Posterior cingulate gyrus (tissue), 11 donors: ENCODE measurements around the gene TBC1D22A.
A peak's percentile ranks its signal among the peaks of the same experiment; 100 is the strongest.
"Not testable (repeated sequence)": the region's sequence is repeated elsewhere in the genome, so short reads cannot be mapped to it uniquely, and the experiment has no call there.

ENCODE experiments used
- DNase-seq, 10 donors: peaks; one replicate each; pipeline versions ENCODE4 v3.0.0 to v3.0.0-alpha.2; 2020 to 2021; ENCODE audit warnings: mixed read lengths in 3 of 10
- intact Hi-C: fragments of 100-400 bp; cut with DNase I; formaldehyde crosslinking; loops from one replicate; pipeline ENCODE4 v1.15.1; 2023

Gene TBC1D22A

DNA sequence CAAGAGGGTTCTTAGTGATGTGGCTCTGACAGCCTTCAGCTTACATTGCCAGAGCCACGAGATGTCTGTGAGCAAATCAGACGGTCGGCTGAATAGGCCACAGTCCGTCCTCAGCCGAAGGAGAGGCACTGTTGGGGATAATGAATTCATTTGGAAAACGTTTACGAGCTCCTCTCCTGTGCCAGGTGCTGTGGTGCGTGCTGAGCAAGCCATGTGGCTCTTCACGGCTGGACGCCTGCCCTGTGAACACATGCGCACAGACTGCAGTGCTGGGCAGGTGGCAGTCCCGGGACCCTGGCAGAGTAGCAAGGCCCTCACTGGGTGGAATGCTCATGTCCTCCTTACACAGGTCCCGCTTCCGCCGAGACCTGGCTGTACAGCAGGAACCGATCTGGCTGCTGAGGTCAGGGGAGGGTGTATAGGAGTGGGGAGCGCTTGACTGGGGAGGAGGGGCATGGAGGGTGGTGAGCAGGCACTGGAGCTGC lies 6.8 kb downstream of the TBC1D22A start:
- DNase-seq = peak in 3 of 10 donors; percentile 75 to 80 (median 80)
- intact Hi-C loops = no loop called here

DNA sequence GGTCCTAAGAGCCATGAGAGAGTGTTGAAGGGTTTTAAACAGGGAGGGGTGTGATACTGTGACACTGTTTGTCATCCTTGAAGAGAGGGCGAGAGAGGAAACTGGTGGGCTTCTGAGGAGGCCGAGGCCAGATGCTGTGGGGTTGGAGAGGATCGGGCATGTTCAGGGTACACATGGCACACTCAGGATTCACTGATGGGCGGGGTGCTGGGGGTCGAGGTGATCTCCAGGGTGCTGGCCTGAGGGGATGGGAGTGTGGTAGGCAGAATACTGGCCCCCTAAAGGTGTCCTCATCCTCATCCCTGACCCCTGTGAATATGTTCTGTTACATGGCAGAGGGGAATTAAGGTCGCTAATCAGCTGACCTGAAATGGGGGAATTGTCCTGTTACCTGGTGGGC lies 7.3 kb downstream of the TBC1D22A start:
- DNase-seq = no peak
- intact Hi-C loops = no loop called here

DNA sequence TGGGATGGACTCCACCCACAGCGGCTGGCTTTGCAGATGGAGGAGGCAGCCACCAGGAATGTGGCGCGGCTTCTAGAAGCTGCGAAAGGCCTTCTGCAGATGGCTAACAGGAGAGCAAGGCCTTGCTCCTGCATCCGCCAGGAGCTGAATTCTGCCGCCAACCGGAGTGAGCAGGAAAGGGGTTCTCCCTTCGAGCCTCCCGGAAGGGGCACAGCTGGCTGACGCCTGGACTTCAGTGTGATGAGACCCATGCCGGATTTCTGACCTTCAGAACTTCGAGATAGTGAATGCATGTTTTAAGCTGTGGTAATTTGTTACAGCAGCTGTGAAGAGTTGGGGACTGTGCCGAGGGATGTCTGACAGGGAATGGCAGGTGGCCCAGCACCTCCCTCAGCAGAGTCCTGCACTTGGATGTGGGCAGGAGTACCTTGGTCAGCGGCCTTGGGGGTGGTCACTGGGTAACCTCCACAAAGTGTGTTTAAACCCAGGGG lies 7.7 kb downstream of the TBC1D22A start:
- DNase-seq = peak in 2 of 10 donors; percentile 69 to 73
- intact Hi-C loops = no loop called here

DNA sequence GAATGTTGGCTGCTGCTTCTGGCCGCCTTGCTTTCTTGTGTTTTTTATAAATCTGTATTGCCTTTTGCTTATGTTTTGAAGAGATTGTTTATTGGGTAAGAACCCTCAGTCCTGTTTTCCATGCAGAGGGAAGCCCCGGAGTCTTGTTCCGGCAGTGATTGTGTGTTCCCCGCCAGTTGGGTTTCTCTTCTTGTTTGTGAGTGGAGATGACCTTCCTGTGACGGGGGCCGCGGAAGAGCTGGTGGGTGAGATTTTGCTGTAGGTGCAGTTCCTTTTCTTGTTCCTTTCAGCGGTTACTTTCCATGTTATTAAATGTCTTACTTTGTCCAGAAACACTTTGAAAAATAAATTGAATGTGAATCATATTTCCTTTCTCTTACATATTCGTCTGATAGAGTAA lies 8.3 kb downstream of the TBC1D22A start:
- DNase-seq = peak in 2 of 10 donors; percentile 67 to 75
- intact Hi-C loops = no loop called here

DNA sequence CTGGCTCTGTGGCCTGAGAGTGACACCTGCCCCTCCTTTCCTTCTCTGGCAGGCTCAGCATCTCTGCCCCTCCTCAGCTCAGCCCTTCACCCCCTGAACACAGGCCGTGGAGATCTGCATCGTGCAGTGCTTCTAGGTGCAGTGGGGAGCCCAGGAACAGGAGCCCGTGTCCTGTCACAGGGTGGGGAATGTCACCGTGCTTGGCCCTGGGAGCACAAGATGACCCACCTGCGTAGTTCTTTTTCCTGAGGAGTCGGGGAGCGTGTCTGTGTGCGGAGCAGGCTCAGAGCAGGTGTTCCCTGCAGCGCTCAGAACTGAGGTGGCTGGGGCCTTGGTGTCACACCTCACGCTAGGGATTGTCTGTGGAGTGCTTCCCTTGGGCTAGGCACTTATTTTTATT lies 10.6 kb downstream of the TBC1D22A start:
- DNase-seq = peak in 2 of 10 donors; percentile 47 to 59
- intact Hi-C loops = no loop called here

DNA sequence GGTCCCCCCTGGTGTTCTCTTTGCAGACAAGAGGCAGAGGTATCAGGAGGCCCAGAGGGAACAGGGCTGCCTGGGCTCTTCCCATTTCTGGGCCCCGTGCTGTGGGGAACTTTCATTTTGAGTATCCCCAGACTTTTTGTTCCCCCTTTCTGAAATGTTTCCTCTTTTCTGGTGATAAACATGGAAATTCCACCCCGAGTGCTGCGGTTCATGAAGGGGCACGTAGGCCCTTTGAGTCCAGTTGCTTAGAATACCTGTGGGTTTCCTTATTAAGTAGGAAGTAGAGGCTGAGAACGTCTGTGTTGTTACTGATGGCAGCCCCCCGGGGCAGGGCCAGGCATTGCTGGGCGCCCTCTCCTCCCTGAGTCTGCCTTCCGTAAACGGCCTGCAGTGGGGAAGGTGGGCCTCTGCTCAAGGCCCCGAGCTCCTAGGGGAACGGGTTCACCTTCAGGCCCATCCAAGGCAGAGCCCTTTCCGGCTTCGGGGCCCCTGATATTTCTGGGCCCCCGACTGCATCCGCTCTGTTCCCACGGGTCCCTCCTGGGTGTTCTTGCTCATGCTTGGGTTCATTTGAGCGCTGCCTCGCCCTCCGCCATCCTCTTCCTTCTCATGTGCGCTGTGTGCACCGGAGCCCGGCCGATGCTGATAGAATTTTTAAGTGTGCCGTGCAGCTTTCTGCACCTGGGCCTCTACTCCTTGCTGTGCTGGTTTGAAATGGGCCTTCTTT lies 12.0 kb downstream of the TBC1D22A start:
- peak in 2 of 10 donors; percentile 61 to 72 for DNase-seq
- intact Hi-C loops = no loop called here

DNA sequence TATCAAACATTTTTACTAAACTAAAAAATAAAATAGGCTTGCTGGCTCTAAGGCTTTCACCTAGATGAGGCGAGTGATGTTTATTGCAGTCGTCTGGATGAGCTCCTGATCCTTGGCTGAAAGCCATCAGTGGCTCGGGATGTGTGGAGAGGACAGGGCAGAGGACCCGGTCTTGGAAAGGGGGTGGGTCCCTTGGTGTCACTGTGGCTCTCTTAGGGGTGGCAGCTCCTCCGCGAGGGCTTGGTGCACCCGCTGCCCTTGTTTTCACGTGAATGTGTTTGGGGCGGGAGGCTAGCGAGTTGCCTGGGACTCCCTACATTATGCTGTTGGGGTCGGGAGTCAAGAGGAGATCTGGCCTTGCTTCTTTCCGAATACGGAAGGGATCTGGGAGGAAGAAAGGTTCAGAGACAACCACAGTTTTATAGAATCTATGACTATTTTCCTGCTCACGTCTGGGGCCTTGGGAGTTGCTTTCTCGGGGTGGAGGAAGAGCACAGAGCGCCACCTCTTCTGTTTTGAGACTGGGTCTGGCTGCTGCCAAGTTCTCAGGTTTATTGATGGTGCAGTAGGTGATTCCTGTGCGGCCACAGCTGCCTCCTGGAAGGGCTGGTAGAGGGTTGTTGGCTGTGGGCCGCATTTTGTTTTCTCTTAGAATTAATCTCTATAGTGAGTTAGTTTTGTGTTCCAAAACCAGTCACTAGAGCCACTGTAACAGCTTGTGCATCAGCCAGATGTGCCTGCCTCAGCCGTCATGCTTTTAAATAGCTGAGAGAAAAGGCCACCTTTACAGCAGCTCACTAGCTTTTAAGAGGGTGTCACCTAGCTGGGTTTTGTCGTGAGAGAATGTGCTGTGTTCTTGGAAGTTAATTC lies 12.8 kb downstream of the TBC1D22A start:
- DNase-seq = peak in 1 of 10 donors; percentile 82
- intact Hi-C loops = no loop called here

DNA sequence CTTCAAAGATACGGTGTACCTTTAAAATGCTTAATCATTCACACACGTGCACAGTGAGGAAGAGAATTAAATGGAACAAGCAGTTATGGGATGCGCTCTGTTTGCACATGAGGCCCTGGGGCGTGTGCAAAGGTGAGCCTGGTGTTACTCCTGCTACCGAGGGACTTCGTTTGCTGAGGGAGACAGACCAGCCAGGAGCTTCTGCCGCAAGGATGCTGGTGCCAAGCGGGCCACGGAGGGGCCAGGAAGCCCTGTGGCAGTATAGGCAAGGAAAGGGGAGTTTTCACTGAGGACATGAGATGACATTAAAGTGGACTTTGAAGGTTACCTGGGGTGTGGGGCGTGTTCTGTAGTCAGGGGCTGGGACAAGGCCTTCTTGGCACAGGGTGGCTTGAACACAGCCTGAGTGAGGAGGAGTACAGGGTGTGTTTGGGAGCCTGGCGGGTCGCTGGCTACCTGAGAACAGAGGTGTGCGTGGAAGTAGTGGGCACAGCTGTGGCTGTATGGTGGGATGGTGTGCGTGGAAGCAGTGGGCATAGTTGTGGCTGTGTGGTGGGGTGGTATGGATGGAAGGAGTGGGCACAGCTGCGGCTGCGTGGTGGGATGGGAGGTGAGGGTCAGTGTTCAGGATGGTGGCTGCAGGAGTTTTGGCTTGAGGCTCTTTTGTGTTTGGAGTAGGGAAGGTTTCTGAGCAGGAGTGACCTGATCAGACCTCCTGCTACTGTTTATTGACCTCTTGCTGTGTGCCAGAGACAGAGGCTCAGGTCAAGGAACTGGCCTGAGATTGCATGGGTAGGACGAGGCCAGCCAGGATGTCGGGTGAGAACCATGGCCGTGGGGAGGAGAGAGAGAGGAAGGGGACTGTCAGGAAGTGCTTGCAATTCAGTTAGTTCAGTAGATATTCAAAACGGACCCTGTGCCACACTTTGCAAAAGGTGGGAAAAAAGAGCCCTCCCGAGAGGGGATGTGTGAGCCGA lies 13.7 kb downstream of the TBC1D22A start:
- intact Hi-C loops = no loop called here
- peak in 2 of 10 donors; percentile 32 to 64 for DNase-seq

DNA sequence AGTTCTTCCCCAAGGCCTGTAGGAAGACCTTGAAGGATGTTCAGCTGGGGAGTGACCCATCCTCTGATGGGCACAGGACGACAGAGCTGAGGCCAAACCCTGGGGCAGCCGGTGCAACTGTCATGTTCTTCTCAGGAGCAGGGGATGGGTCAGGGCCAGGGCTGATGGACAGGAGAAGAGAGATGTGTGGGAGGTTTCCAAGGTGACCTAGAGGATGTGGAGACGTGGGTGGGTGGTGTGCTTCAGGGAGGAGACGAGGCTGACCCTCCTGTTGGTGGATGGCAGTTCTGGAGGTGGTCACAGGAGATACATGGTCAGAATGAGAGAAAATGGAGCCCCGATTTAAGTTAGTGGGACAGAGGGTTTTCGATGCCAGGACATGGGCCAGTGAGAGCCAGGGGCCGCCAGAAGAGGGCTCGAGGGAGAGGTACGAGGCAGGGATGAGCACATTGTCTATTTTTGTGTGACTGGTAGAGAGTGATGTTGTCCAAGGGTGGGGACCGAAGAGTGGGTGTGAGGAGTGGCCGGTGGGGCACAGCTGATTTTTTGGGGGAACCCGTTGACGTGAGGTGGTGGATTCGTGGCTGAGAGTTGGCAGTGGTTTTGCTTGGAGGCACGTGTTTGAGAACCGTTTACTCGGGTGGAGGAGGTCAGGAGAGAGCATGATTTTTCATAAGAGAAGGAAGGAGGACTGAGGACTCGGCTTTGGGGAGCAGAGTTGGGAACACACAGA lies 14.6 kb downstream of the TBC1D22A start:
- intact Hi-C loops = no loop called here
- peak in 2 of 10 donors; percentile 22 to 45 for DNase-seq

DNA sequence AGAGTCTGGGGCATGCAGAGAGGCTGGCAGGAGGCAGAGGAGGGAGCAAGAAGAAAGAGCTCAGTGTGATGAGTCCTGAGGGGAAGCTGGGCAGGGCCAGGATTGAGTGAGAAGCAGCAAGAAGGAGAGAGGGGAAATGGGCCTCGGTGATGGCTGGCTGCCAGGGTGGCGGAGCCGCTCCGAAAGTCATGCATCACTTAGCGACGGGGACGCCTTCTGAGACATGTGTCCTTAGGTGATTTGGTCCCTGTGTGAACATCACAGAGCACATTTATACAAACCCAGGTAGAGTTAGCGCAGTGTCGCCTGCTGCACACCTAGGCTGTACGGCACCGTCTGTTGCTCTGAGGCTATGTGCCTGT lies 15.1 kb downstream of the TBC1D22A start:
- intact Hi-C loops = no loop called here
- DNase-seq = peak in 7 of 10 donors; percentile 28 to 91 (median 50)

DNA sequence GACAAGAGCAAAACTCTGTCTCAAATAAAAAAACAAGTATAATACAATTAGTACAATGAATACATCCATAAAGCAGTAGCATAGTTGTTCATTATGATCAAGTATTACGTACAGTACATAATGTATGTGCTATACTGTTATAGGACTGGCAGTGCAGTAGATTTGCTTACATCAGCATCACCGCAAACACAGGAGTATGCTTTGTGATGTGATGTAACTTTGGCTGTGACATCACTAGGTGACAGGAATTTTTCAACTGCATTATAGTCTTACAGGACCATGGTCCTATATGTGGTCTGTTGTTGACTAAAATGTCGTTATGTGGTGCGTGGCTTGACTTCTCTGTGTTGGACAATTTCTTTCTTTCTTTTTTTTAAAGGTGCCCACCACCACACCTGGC lies 16.6 kb downstream of the TBC1D22A start:
- intact Hi-C loops = no loop called here
- no peak for DNase-seq

DNA sequence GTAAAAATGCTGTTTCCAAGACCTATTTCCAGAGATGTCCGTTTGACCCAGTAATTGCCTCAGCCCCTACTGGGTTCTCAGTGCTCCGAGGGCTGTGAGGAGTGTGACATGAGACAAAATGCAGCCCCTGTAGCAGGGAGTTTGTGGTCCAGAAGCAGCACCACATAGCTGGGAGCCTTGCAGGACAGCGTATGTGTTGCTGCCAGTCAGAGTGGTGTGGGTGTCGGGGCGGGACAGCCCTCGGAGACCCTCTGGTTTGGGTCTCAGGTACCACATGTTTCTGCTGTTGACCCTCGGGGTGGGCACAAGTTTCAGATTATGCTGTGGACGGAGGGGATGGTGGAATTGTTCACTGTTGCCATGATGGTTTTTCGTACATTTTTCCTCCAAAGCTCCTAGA lies 17.2 kb downstream of the TBC1D22A start:
- intact Hi-C loops = no loop called here
- DNase-seq = peak in 2 of 10 donors; percentile 64 to 65

DNA sequence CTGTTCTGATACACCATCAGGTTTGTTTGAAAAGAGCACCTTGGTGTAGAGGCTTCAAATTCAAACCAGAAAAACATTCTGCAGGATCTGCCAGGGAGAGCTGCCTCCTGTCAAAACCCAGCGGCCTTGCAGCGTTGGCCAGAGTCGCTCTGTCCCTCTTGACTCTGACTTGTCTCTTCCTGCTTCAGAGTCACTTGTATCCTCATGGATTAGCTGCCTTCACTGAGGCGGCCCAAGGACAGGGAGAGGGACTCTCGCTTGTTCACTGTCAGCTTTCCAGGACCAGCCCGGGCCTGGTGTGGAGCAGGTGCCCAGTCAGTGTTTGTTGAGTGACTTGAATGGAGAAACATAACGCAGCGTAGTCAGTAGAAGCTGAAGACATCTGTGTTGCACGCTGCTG lies 18.0 kb downstream of the TBC1D22A start:
- peak in 2 of 10 donors; percentile 33 to 52 for DNase-seq
- intact Hi-C loops = no loop called here

DNA sequence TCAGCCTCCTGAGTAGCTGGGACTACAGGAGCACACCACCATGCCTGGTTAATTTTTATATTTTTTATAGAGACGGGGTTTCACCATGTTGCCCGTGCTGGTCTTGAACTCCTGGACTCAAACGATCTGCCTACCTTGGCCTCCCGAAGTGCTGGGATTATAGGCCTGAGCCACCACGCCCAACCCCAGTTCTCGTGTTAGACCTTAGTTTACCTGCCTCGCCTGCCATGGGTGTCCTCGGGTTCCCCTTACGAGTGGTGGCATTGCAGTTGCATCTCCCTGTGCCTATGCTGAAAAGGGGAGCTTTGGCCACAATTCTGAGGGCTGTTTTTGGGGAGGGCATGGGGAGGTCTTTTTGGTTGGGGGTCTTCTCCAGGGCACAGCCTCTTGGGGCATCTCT lies 18.8 kb downstream of the TBC1D22A start:
- DNase-seq = peak in 2 of 10 donors; percentile 48 to 61
- intact Hi-C loops = no loop called here

DNA sequence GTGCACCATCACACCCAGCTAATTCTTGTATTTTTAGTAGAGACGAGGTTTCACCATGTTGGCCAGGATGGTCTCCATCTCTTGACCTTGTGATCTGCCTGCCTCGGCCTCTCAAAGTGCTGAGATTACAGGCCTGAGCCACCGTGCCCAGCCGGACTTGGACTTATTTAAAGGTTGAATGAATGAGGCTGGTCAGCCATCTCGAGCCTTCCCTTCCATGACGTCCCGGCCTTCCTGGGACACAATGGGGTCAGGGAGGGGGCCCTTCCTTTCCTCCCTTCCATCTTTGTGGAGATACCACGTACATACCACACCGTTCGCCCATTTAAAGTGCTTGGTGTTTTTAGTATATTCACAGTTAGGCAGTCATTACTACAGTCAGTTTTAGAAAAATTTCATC lies 19.8 kb downstream of the TBC1D22A start:
- peak in 2 of 10 donors; percentile 63 to 75 for DNase-seq
- intact Hi-C loops = not testable (repeated sequence)

DNA sequence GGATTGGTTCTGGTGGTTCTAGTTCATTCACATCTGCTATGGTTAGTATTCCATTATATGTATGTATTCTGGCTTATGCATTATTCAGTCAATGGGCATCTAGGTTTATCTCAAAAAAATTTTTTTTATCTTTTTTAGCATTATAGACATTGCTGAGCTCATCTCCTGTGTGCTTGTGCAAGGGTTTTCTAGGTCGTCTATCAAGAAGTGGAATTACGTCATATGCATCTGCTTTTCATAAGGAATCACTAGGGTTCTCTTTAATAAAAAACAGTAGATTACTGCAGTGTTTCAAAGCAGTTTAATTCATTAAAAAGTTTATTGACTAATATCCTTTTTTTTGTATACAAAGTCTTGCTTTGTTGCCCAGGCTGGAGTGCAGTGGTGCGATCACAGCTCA lies 21.3 kb downstream of the TBC1D22A start:
- no peak for DNase-seq
- intact Hi-C loops = no loop called here

DNA sequence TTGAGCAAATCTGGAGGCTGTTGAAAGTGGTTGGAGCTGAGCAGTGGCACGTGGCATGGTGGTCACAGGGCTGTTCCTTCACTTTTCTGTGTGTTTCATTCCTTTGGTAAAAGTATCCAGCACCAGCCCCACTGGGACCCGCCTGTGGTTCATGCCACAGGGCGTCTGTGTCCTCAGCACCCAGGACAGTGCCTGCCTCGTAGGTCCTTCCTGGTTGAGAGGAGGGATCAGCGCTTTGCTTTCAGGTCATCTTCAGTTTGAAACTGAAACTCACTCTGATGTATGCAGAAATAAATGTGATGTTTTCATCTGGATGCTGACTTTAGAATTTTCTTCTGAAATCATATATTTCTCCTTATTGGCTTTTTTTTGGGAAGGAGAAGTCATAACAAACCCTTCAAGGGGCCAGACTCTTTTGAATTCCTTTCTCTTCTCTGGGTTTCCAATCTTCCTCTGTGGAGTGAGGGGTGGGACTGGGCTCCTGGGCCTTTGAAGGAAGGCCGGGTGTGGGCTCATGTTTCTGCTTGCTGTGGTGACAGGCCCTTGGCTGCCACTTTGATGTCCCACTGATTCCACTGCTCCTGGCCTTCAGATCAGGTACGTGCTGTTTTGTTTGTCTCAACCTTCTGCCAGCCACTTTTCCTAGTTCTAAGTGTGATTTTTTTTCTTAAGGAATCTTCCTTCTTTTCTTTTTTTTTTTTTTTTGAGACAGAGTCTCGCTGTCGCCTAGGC lies 26.2 kb downstream of the TBC1D22A start:
- peak in 2 of 10 donors; percentile 2 to 28 for DNase-seq
- intact Hi-C loops = no loop called here

DNA sequence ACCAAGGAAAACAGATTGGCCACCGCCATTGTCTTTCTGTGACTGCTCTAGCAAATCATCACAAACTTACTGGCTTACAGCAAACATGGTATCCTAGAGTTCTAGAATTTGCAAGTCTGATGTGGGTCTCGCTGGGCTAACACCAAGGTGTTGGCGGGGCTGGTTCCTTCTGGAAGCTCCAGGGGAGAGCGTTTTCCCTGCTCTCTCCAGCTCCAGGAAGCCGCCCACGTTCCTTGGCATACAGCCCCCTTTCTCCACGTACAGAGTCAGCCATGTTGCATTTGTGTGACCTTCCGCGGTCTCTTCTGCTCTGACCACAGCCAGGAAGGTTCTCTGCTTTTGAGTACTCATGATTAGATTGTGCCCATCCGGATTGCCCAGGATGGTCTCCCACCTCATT lies 27.5 kb downstream of the TBC1D22A start:
- intact Hi-C loops = no loop called here
- peak in 1 of 10 donors; percentile 74 for DNase-seq
